ENCODE measurements around the gene STX5. TPM values are rescaled to one million over a fixed set of nuclear protein-coding genes. Genes with fewer than 3 reads are reported as not detected.
A peak's percentile ranks its signal among the peaks of the same experiment; 100 is the strongest.
"Not testable (repeated sequence)": the region's sequence is repeated elsewhere in the genome, so short reads cannot be mapped to it uniquely, and the experiment has no call there.

Gene STX5
- total RNA-seq, 2 donors from 2014 or later = 32.8 to 34.0 TPM

DNA sequence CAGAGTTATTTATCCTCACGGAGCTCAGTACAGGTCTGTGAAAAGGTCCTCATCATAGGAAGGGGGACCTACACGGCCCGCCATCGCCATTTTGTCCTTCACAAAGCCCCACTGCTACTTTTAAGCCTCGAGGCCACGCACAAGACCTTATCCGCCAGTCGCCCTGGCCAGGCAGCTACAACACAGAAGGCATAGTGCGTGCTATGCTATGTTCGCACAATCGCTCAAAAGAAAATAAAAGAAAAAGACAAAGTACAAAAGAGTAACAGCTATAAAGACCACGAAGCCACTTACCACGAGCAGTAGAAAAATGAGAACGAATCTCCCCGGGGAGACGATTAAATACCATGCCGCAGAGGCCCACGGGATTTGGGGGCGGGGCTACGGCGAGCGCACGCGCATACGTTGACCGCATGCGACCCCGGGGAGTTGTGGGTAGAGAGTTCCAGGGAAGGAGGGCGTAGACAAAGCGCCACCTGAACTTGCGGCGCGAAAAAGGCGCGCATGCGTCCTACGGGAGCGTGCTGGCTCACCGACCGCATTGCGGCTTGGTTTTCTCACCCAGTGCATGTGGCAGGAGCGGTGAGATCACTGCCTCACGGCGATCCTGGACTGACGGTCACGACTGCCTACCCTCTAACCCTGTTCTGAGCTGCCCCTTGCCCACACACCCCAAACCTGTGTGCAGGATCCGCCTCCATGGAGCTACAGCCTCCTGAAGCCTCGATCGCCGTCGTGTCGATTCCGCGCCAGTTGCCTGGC is 23.9 kb upstream of the STX5 start:
- DNase-seq (ENCODE audit: low spot score) = peak; percentile 99
- intact Hi-C loops (cut with DNase I) = no loop called here

DNA sequence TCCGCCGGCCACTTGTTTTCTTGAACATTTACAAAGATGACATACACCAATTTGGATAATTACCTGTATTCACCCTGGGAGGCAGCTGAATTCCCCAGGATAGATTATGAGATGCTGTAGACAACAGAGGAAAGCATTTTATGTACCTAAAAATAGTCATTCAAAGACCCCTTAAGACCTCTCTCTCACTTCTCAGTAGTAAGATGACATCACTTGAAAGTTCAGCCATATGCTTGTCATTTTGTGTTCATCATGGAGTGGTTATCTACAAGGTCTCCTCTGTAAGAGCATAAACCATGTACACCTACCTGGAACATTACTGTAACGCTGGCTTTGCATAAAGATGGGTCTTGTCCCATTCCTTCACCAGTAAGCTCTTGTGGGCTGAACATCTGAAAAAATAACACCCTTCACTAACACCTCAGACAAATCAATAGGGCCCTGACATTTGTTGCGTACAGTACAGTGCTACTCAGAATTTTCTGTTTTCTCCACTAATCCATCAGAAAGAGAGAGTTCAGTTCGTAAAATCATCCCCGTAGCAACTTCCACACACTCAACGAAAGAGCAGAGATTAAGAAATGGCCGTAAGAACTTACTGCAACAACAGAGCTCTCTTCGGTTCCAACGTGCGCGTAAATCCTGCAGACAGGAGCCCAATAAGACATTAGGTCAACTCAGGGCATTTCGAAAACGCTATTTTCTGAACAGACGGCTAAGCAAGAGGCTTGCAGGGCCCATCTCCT is 23.1 kb upstream of the STX5 start:
- no peak for DNase-seq (ENCODE audit: low spot score)
- intact Hi-C loops (cut with DNase I) = no loop called here

DNA sequence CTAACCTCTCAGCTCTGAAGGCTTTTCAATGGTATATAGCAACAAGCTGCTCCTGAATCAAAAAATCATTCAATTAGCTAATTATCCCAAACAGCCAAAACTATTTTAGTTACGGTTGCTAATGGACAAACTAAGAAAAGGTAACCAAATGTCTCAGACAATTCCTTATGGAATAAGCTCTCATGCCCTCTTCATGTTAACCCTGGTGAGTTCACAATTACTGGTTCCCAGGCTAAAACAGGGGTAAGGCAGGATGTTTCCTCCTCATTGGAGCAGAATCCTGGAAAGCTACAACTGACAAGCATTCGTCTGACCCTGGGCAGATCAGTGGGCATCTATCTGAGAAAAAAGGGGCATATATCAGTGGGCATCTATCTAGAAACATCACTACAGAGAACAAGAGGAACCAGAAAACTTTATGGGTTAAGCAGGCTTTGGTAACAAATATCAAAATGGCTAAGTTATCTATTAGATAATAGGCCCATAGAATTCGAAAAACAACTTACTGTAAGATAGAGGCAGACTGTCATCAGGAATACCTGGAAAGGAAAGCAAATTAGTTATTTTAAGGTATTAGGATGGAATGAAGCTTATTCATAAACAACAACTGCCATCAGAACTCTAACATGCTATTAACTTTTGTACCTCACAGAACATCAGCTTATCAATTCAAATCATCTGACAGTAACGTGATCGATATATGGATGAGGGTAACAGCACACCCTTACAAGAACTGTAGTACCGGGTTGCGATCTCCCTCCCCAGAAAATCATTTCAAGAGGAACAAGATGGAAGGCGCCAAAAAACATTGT is 22.4 kb upstream of the STX5 start:
- no peak for DNase-seq (ENCODE audit: low spot score)
- intact Hi-C loops (cut with DNase I) = no loop called here

DNA sequence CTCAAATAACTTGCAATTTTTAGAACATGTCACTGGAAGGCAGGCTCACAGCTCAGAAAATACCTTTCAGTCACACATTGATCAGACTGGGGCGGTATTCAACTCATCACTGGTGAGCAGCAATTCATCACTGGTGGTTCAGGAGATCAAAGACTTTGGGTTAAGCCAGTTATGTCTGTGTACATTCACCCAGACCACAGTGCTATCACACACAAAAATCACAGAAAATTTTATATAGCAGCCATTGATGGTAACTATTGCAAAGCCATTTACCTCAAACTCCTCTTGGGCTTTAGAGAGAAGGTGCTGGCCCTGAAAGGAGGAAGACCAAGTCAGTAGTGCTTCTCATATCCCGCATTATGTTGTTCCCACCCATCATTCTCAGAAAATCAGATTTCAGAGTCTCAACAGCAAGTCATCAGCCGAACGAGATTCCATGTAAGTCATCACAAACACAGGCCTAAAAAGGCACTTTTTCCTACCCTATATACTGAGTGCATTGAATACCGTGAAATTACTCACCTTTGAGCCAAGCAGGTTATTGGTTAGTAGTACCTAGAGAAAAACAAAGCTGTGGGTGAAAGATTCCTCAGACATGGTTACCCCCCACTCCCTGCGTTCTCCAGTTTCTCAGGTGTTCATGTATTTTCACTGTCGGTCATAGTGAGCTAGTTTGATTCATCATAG is 21.6 kb upstream of the STX5 start:
- intact Hi-C loops (cut with DNase I) = no loop called here
- no peak for DNase-seq (ENCODE audit: low spot score)

- intact Hi-C loops (cut with DNase I) = no loop called here
- no peak for DNase-seq (ENCODE audit: low spot score)
Observed at GRCh38 chr11:62852523-62853188, 20.8 kb upstream of the STX5 start.

- no peak for DNase-seq (ENCODE audit: low spot score)
- intact Hi-C loops (cut with DNase I) = no loop called here
Observed at GRCh38 chr11:62851807-62852522, 20.1 kb upstream of the STX5 start.

- intact Hi-C loops (cut with DNase I) = no loop called here
- peak; percentile 22 for DNase-seq (ENCODE audit: low spot score)
Observed at GRCh38 chr11:62850911-62851806, 19.3 kb upstream of the STX5 start.

DNA sequence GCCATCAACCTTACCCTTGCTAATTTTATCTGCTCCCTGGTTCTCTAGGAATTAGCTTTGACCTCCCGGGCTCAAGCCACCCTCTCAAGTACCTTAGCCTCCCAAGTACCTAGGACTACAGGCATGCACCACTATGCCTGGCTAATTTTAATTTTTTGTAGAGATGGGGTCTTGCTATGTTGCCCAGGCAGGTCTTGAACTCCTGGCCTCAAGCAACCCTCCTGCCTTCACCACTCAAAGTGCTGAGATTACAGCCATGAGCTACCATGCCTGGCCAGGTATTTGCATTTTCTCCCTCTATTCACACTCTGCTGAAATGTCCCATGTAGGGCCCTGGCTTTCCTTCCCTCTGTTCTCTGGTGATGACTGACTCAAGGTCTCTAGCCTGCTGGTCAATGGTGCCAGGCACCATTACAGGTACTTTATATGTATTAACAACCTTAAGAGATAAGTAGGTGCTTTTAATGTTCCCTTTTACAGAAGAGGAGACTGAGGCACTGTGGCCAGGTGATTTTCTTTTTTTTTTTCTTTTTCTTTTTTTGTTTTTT is 16.0 kb upstream of the STX5 start:
- intact Hi-C loops (cut with DNase I) = loop anchor here in 1 of 2 donors (5.0 kb wide), 1 partner anchor 1239 kb away; no protein-coding TSS in a partner anchor
- DNase-seq (ENCODE audit: low spot score) = peak; percentile 18

DNA sequence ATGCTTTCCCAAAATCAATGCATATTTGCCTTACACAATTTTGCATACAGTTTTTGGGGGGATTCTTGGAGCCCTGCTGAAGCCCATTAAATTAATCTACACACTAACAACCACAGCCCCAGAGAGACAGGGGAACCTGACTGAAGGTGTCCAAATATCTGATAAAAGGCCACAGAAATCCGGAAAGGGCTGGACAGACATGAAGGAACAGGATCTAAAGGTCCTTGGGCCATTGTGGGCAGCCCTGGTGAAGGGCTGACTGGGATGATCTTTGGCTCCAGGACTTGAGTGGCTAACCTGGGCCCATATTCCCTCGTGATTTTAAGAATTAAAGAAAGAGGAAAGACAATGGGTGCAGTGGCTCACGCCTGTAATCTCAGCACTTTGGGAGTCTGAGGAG is 14.3 kb upstream of the STX5 start:
- intact Hi-C loops (cut with DNase I) = loop anchor here in 1 of 2 donors (5.0 kb wide), 1 partner anchor 1241 kb away; no protein-coding TSS in a partner anchor
- no peak for DNase-seq (ENCODE audit: low spot score)

DNA sequence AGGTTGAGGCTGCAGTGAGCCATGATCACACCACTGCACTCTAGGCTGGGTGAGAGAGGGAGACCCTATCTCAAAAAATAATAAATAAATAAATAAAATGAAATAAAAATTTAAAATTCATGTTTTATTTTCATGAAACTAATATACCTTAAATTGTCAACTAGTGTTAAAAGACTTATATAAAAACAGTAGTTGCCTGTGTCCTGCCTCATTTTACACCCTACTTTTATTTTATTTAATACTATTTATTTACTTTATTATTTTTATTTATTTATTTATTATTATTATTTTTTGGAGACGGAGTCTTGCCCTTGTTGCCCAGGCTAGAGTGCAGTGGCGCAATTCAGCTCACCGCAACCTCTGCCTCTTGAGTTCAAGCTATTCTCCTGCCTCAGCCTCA is 12.3 kb upstream of the STX5 start:
- DNase-seq (ENCODE audit: low spot score) = peak; percentile 62
- intact Hi-C loops (cut with DNase I) = no loop called here

- intact Hi-C loops (cut with DNase I) = no loop called here
- DNase-seq (ENCODE audit: low spot score) = no peak
Observed at GRCh38 chr11:62843466-62843865, 11.6 kb upstream of the STX5 start.

DNA sequence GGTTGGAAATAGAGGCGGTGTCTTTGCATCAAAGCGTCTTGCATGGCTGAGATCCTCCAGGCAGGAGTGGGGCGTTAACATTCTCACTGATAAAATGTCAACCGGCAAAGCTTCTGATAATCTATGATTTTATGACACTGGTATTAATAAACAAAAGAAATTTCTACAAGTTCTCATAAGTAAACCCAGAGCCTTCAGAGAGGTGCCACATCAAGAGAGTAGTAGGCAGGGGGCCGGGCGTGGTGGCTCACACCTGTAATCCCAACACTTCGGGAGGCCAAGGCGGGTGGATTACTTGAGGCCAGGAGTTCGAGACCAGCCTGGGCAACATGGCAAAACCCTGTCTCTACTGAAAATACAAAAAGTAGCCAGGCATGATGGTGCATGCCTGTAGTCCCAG is 11.0 kb upstream of the STX5 start:
- intact Hi-C loops (cut with DNase I) = not testable (repeated sequence)
- DNase-seq (ENCODE audit: low spot score) = peak; percentile 67

DNA sequence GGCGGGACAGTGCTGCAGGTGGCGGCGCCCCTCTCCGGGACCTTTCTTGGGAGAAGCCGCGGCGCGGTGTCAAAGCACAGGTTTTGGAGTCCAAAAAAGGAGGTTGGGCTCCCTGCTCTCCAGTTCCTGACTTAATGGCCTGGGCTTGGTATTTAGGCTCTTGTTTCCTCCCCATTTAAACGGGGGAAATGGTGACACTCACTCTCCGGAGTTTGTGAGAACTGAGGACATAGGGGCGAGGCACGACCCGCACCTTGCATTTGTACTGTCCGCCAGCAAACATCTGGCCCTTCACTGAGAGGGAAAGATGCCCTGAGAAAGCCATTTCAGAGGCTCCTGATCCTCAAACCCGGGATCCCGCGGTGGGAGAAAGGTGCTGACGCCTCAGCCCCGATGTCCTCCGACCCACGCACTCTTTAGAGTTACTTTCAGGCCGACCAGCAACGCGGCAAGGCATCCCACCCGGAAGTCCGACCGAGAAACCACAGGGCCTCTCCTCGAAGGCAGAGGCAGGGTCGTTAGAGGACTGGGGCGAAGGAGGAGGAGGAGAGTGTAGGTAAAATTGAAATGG is 10.4 kb upstream of the STX5 start:
- peak; percentile 79 for DNase-seq (ENCODE audit: low spot score)
- intact Hi-C loops (cut with DNase I) = no loop called here

DNA sequence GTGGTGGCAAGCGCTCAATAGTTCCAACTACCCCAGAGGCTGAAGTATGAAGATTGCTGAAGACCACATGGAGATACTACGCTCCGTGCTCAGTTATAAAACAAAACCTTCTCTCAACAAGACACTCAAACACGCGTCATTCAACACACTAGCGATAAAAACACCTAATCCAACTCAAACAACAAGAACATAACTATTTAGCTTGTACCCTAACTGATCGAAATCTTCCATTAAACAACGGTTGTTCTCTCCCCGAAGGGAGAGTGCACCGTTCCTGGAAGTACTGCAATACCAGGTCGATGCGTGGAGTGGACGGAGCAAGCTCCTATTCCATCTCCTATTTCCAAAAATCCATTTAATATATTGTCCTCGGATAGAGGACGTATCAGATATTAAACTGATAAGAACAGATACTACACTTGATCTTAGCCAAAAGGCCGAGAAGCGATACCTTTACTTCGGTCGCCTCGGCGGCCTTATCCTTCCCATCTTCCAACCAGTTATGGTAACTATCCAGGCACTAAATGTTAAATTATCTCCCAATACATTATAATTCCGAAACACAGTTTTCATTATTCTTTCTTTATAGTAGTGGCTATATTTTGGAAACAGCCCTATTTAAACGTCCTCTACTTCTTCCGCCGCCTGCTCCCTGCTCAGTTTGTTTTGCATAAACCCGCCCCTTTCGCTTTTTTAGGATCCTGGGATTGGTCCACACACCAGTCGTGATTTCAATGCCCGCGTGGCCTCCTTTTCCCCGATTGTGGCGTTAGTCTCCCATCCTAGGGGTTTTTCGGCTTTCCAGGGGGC is 9.7 kb upstream of the STX5 start:
- intact Hi-C loops (cut with DNase I) = no loop called here
- peak; percentile 94 for DNase-seq (ENCODE audit: low spot score)

GRCh38 chr11:62840721-62841360 is 9.0 kb upstream of the STX5 start:
- intact Hi-C loops (cut with DNase I) = not testable (repeated sequence)
- peak; percentile 92 for DNase-seq (ENCODE audit: low spot score)
